Activated T-cell treated with anti-CD3 and anti-CD28 coated beads for 1 hour (primary cell): ENCODE data around the gene GPR31.

ENCODE experiments used
- DNase-seq: peaks from one replicate; pipeline ENCODE4 v3.0.0-alpha.2; 2020; ENCODE audit warnings: low read depth

The GPR31 gene

DNA sequence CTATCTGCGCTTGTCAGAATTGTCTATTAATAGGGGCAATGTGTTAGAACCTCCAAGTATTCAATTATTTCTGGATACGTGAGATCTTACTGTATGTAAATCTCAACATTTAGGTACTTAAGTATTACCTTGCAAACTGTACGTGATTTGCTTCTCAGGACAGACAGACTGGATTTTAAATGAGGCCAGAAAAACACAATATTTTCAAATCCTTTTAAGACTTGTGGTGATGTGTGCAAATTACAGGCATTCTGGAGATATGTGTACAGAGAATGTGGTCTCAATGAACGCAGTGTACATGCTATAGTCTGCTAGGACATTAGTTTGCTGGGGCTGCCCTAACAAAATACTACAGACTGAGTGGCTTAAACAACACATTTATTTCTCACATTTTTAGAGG is 18.0 kb downstream of the GPR31 start:
- no peak for DNase-seq

DNA sequence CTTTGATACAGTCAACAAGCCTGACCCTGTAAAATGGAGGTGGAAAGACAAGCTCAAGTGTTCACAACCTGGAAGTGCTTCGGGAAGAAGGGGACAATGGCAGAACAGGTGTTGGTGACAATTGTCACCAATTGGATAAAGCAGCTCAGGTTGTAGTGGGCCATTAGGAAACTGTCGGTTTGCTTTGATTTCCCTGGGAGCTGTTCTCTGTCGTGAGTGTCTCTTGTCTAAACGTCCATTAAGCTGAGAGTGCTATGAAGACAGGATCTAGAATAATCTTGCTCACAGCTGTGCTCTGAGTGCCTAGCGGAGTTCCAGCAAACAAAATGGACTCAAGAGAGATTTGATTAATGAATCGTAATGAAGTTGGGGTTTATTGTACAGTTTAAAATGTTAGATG is 19.9 kb downstream of the GPR31 start:
- DNase-seq: no peak

DNA sequence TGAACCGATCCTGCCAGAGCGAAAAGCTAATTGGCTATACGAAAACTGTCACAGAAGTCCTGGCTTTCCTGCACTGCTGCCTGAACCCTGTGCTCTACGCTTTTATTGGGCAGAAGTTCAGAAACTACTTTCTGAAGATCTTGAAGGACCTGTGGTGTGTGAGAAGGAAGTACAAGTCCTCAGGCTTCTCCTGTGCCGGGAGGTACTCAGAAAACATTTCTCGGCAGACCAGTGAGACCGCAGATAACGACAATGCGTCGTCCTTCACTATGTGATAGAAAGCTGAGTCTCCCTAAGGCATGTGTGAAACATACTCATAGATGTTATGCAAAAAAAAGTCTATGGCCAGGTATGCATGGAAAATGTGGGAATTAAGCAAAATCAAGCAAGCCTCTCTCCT is 20.7 kb downstream of the GPR31 start:
- DNase-seq: no peak

GRCh38 chr6:167136376-167136775 is 21.4 kb downstream of the GPR31 start:
- DNase-seq: no peak

- DNase-seq: no peak
Measured at GRCh38 chr6:167134448-167135328, 23.1 kb downstream of the GPR31 start.

DNA sequence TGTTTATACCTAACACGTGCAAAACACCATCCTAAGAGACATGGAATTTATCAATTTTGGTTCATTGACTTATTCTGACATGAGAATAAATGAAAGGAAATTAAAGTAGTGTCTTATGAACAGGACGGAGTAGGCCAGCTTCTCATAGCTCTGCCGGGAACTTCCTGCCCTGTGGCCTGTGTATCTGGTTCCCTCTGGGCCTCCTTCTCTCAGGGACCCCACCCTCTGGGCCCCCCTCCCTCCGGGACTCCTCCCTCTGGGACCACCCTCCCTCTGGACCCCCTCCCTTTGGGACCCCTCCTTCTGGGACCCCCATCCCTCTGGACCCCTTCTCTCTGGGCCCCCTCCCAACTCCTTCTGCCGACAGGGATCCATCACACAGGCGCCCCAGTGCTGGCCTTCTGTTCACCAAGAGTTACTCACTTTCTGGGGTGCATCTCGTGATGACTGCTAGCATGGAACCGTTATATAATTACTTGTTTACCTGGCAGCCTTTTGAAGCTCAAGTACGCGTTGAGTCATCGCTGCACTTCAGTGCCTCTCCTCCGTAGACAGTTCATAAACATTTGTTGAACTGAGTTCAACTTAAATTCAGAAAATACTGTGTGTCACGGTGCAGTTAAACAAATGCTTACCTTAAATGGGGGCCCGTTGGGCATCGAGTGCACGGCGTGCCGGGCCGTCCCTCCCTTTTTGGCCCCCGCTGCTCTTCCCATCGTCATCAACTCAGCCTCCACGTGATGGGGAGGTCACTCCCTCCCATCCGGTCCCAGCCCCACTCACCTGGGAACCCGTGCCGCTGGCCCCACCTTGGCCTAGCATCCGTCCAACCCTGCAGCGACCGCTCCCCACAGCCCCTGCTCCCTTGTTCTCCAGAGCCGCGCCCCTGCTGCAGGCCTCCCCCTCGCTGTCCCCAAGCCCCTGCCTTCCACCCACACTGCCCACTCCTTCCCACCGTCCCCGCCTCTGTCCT is 26.8 kb downstream of the GPR31 start:
- no peak for DNase-seq

- DNase-seq: no peak
Measured at GRCh38 chr6:167130008-167130677, 27.6 kb downstream of the GPR31 start.

GRCh38 chr6:167129562-167129961 is 28.2 kb downstream of the GPR31 start:
- no peak for DNase-seq

GRCh38 chr6:167129159-167129558 is 28.6 kb downstream of the GPR31 start:
- no peak for DNase-seq

DNA sequence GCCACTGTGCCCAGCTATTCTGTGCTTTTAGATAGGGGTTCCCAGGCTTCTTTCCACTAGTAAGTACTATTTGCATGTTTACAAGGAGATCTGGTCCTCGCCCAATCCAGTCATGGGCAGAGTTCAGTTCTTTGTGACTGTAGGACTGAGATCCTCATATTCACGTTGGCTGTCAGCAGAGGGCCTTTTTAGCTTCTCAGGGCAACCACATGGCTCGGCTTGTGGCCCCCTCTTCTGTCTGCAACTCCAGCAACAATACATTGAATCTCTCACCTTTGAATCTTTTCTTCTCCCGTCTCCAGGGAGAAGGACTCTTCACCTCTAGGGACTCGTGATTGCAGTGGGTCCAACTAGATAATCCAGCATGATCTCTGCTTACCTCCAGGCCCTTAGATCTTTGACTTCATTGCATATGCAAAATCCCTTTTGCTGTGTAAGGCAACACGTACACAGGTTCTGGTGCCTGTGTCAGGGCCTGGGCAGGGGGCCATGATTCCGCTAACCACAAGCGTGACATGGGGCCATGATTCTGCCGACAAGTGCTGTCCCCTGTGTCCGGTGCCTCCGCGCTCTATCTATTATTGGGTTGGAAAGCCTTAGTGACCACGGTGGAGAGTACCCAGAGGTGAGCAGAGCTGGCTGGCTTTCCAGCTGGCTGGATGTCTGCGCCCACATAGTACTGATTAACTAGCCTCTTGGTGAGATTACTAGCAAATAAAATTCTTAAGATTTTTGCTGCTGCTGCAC is 29.8 kb downstream of the GPR31 start:
- DNase-seq: no peak

GRCh38 chr6:167125855-167126349 is 31.9 kb downstream of the GPR31 start:
- DNase-seq: no peak

- no peak for DNase-seq
Measured at GRCh38 chr6:167125410-167125809, 32.4 kb downstream of the GPR31 start.

GRCh38 chr6:167124753-167125152 is 33.0 kb downstream of the GPR31 start:
- no peak for DNase-seq

- DNase-seq: no peak
Measured at GRCh38 chr6:167122827-167123657, 34.7 kb downstream of the GPR31 start, which contains the start of gene CCR6. CCR6 (plus strand) TSS chr6:167123096; CDS start chr6:167136135, 13,039 bp downstream.

GRCh38 chr6:167122041-167122826 is 35.5 kb downstream of the GPR31 start:
- DNase-seq: no peak

DNA sequence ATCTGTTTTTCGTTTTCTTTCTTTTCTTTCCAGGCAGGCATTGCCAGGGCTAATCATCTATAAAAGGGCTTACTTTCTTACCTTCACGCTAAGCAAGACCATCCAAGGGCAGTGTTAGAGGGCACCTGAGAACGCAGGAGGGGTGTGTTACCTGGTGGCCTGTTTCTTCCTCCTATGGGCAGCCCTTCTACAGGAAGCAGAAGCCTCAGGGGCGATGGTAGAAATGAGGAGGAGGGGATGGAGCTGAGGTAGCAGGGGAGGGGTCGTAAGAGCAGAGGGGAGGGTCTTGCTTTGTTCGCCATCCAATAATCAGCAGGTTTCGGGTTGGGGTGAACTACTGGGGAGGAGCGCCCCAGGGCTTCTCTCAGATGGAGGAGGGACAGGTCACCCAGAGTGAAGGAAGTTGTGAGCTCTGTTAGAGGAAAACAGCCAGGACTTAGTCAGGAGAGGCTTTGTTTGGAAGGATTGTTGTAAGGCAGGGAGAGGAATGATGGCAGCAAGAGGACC is 36.4 kb downstream of the GPR31 start:
- no peak for DNase-seq

DNA sequence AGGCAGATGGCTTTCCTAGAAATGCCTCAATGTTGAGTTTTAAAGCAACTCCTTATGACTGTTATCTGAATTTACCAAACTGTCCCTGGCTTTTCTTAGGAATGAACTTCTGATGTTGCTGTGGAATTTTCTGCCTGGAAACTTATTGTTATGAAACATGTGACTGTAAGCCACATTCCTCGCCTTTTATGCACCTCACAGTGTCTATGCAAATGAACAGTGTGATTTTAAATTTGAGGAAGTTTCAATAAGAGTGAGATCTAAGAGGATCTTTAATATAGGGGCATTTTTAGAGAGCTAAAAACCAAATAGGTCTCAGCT is 37.2 kb downstream of the GPR31 start:
- no peak for DNase-seq

DNA sequence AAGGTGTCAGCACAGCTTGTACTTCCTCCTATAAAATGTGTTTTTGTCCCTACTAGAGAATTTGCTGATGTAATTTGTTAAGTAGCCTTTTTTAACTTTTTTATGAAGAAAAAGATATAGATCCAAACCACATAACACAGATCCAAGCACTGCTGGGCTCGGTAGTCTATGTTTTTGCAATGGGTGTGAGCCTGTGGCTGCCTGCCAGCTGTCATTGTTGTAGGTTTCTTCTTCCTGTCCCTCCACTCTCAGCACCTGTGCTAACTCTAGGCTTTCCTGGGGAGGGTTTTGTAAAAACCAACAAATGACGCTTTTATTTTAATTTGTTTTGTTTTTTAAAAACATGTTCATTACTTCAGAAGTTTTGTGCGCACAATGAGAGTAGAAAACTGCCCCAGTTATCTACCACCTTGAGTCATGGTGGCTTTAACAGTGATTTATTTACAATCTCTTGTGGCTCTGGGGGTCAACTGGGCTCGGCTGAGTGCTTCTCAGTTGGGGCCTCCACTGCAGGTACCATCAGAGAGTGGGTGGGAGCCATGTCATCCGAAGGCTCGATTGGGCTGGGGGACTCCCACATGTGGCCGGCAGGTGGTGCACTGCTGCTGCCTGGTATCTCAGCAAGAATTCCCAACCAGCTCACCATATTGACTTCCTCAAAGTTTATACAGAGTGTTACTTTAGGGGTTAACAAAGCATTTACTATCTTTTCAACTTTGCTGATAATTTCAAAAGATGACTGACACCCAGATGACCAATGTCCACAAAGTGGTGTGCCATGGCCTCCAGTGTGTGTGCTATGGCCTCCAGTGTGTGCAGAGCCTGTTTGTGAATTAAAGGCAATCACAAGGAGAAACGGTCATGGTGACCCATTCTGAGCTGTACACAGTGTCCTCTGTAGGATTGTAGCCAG is 37.9 kb downstream of the GPR31 start:
- peak; percentile 24 for DNase-seq
